ENCODE results near the gene CDH24. TPM values are rescaled to one million over a fixed set of nuclear protein-coding genes. Genes with fewer than 3 reads are reported as not detected.

CDH24 gene
- total and polyA plus RNA-seq, 9 of the 15 experiments (the other 6 are each of a cell fraction or from before 2014, with no cell fraction given): 0.04 to 16.2 (median 4.9) TPM

DNA sequence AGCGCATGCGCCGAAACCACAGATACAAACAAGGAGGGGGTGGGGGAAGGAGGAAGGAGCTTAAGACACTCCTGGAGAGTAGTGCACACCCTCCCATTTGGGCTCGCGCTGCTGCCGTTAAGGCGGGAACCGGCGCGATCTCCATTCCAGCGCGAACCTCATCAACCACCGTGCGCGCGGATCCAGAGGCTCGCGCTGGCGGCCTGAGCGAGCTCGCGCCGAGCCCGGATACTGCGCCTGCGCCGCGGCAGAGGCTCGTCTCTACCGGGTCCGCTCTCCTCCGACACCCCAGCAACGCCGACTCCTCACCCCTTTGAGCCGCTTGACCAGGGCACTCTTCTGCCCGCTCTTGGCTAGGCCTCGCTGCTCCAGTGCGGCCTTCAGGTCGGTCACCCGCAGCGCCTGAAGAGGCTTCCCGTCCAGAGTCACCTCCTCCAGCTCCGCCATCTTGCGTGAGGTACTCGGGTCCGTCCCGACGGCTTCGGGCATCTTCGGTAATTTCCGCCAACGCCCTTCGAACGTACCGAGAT lies 37.4 kb upstream of the CDH24 start, which contains the start of gene ACIN1 (continued):
- TF ChIP-seq, protein P1, sequence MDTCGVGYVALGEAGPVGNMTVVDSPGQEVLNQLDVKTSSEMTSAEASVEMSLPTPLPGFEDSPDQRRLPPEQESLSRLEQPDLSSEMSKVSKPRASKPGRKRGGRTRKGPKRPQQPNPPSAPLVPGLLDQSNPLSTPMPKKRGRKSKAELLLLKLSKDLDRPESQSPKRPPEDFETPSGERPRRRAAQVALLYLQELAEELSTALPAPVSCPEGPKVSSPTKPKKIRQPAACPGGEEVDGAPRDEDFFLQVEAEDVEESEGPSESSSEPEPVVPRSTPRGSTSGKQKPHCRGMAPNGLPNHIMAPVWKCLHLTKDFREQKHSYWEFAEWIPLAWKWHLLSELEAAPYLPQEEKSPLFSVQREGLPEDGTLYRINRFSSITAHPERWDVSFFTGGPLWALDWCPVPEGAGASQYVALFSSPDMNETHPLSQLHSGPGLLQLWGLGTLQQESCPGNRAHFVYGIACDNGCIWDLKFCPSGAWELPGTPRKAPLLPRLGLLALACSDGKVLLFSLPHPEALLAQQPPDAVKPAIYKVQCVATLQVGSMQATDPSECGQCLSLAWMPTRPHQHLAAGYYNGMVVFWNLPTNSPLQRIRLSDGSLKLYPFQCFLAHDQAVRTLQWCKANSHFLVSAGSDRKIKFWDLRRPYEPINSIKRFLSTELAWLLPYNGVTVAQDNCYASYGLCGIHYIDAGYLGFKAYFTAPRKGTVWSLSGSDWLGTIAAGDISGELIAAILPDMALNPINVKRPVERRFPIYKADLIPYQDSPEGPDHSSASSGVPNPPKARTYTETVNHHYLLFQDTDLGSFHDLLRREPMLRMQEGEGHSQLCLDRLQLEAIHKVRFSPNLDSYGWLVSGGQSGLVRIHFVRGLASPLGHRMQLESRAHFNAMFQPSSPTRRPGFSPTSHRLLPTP (IDR thresholded peaks at IDR 0.05; ENCODE audit: borderline replicate concordance, extremely low read depth, insufficient read length): no peak
- TF ChIP-seq ATF6 (CRISPR knock-in tag; IDR thresholded peaks at IDR 0.05) (peak; percentile 93; the same call in 1 of the 2 replicates), EHMT2 (IDR thresholded peaks at IDR 0.05) (no peak), ZNF830 (CRISPR knock-in tag; IDR thresholded peaks at IDR 0.05) (no peak), ZNF76 (CRISPR knock-in tag; IDR thresholded peaks at IDR 0.05; ENCODE audit: borderline replicate concordance) (peak; percentile 69; the same call in 1 of the 2 replicates), KDM1A (IDR thresholded peaks at IDR 0.05) (no peak), RBBP5 (IDR thresholded peaks at IDR 0.05; ENCODE audit: borderline replicate concordance, insufficient read depth, low read length, poor library complexity, severe bottlenecking) (peak; percentile 72), USF1 (CRISPR knock-in tag; IDR thresholded peaks at IDR 0.05) (no peak), SPI1 (IDR thresholded peaks at IDR 0.05; ENCODE audit: borderline replicate concordance, low read depth, low read length) (0 out of 2 replicates have a peak, but pooled peaks have one; percentile 15), ZNF224 (CRISPR knock-in tag; IDR thresholded peaks at IDR 0.05) (no peak), SMAD1 (IDR thresholded peaks at IDR 0.05; ENCODE audit: low read depth, low read length, partially characterized antibody) (no peak), ZC3H11A (IDR thresholded peaks at IDR 0.05; ENCODE audit: low read depth, low read length) (no peak), MCM3 (IDR thresholded peaks at IDR 0.05) (no peak), SUPT5H (IDR thresholded peaks at IDR 0.05) (peak; percentile 95)
- TF ChIP-seq, protein P2, sequence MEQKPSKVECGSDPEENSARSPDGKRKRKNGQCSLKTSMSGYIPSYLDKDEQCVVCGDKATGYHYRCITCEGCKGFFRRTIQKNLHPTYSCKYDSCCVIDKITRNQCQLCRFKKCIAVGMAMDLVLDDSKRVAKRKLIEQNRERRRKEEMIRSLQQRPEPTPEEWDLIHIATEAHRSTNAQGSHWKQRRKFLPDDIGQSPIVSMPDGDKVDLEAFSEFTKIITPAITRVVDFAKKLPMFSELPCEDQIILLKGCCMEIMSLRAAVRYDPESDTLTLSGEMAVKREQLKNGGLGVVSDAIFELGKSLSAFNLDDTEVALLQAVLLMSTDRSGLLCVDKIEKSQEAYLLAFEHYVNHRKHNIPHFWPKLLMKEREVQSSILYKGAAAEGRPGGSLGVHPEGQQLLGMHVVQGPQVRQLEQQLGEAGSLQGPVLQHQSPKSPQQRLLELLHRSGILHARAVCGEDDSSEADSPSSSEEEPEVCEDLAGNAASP (IDR thresholded peaks at IDR 0.05): no peak
- TF ChIP-seq, protein P3, sequence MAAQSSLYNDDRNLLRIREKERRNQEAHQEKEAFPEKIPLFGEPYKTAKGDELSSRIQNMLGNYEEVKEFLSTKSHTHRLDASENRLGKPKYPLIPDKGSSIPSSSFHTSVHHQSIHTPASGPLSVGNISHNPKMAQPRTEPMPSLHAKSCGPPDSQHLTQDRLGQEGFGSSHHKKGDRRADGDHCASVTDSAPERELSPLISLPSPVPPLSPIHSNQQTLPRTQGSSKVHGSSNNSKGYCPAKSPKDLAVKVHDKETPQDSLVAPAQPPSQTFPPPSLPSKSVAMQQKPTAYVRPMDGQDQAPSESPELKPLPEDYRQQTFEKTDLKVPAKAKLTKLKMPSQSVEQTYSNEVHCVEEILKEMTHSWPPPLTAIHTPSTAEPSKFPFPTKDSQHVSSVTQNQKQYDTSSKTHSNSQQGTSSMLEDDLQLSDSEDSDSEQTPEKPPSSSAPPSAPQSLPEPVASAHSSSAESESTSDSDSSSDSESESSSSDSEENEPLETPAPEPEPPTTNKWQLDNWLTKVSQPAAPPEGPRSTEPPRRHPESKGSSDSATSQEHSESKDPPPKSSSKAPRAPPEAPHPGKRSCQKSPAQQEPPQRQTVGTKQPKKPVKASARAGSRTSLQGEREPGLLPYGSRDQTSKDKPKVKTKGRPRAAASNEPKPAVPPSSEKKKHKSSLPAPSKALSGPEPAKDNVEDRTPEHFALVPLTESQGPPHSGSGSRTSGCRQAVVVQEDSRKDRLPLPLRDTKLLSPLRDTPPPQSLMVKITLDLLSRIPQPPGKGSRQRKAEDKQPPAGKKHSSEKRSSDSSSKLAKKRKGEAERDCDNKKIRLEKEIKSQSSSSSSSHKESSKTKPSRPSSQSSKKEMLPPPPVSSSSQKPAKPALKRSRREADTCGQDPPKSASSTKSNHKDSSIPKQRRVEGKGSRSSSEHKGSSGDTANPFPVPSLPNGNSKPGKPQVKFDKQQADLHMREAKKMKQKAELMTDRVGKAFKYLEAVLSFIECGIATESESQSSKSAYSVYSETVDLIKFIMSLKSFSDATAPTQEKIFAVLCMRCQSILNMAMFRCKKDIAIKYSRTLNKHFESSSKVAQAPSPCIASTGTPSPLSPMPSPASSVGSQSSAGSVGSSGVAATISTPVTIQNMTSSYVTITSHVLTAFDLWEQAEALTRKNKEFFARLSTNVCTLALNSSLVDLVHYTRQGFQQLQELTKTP (IDR thresholded peaks at IDR 0.05; ENCODE audit: low read depth in 1 of 2, partially characterized antibody in 2 of 2): no peak
